H9 (cell line): ENCODE measurements around the gene SLC9A9. TPM values are rescaled to one million over a fixed set of nuclear protein-coding genes. Genes with fewer than 3 reads are reported as not detected.

Experiments used
- DNase-seq: peaks from one replicate; pipeline ENCODE4 v3.0.0-alpha.2; 2017
- H2AFZ ChIP-seq: one replicate; pipeline ENCODE4 v1.6.1; 2013; ENCODE audit warnings: mild to moderate bottlenecking, low read length, control low read depth, moderate library complexity
- H2AK5ac ChIP-seq: 2 replicates; pipeline ENCODE4 v1.6.1; 2013; ENCODE audit warnings: low read length, control low read depth, mixed read lengths; ENCODE audit not compliant: insufficient read length
- H2BK120ac ChIP-seq: one replicate; pipeline ENCODE4 v1.6.1; 2013; ENCODE audit warnings: low read depth, mild to moderate bottlenecking, low read length, control low read depth, inconsistent platforms; ENCODE audit not compliant: poor library complexity, severe bottlenecking
- H2BK12ac ChIP-seq: 2 replicates; pipeline ENCODE4 v1.6.1; 2013; ENCODE audit warnings: low read length, control low read depth, mixed read lengths, low read depth; ENCODE audit not compliant: insufficient read length
- H2BK15ac ChIP-seq: 2 replicates; pipeline ENCODE4 v1.6.1; 2013; ENCODE audit warnings: low read depth, low read length, control low read depth
- H2BK20ac ChIP-seq: one replicate; pipeline ENCODE4 v1.6.1; 2013; ENCODE audit warnings: low read depth, mild to moderate bottlenecking, low read length, control low read depth, inconsistent platforms; ENCODE audit not compliant: poor library complexity, severe bottlenecking
- H2BK5ac ChIP-seq: 2 replicates; pipeline ENCODE4 v1.6.1; 2013; ENCODE audit warnings: low read length, control low read depth, mixed read lengths; ENCODE audit not compliant: insufficient read length
- H3K14ac ChIP-seq: 2 replicates; pipeline ENCODE4 v1.6.1; 2013; ENCODE audit warnings: low read length, control low read depth; ENCODE audit not compliant: insufficient read depth
- H3K18ac ChIP-seq: 2 replicates; pipeline ENCODE4 v1.6.1; 2013; ENCODE audit warnings: low read depth, mild to moderate bottlenecking, mixed read lengths, low read length, control low read depth; ENCODE audit not compliant: insufficient read length
- H3K23ac ChIP-seq: 2 replicates; pipeline ENCODE4 v1.6.1; 2013; ENCODE audit warnings: low read length, control low read depth, mixed read lengths, low read depth; ENCODE audit not compliant: insufficient read length
- H3K23me2 ChIP-seq: 2 replicates; pipeline ENCODE4 v1.6.1; 2013; ENCODE audit warnings: low read depth, mild to moderate bottlenecking, mixed read lengths, low read length, control low read depth; ENCODE audit not compliant: insufficient read length, poor library complexity, severe bottlenecking
- H3K27ac ChIP-seq: 2 replicates; pipeline ENCODE4 v1.5.1; 2013; ENCODE audit warnings: low read length, control low read depth, mixed read lengths, low read depth; ENCODE audit not compliant: insufficient read length
- H3K27me3 ChIP-seq: 2 replicates; pipeline ENCODE4 v1.6.1; 2013; ENCODE audit warnings: low read length, control low read depth, inconsistent platforms; ENCODE audit not compliant: insufficient read depth
- H3K4ac ChIP-seq: 2 replicates; pipeline ENCODE4 v1.6.1; 2013; ENCODE audit warnings: low read depth, mild to moderate bottlenecking, control low read depth, inconsistent platforms, low read length, moderate library complexity
- H3K4me1 ChIP-seq: 2 replicates; pipeline ENCODE4 v1.6.1; 2013; ENCODE audit warnings: low read length, control low read depth, inconsistent platforms; ENCODE audit not compliant: insufficient read depth
- H3K4me2 ChIP-seq: 2 replicates; pipeline ENCODE4 v1.6.1; 2013; ENCODE audit warnings: low read length, control low read depth, mixed read lengths; ENCODE audit not compliant: insufficient read length, insufficient read depth
- H3K56ac ChIP-seq: 2 replicates; pipeline ENCODE4 v1.6.1; 2013; ENCODE audit warnings: low read depth, mild to moderate bottlenecking, mixed read lengths, low read length, control low read depth; ENCODE audit not compliant: insufficient read length
- H3K79me1 ChIP-seq: 2 replicates; pipeline ENCODE4 v1.6.1; 2013; ENCODE audit warnings: low read depth, mild to moderate bottlenecking, moderate library complexity, low read length, control low read depth, inconsistent platforms; ENCODE audit not compliant: insufficient read depth, poor library complexity, severe bottlenecking
- H3K79me2 ChIP-seq: 2 replicates; pipeline ENCODE4 v1.6.1; 2013; ENCODE audit warnings: low read length, control low read depth, inconsistent platforms; ENCODE audit not compliant: insufficient read depth
- H3K9ac ChIP-seq: 2 replicates; pipeline ENCODE4 v1.6.1; 2013; ENCODE audit warnings: low read length, control low read depth, mixed read lengths; ENCODE audit not compliant: insufficient read length; ENCODE audit errors: extremely low read depth
- H3K9me3 ChIP-seq: one replicate; pipeline ENCODE4 v1.6.1; 2013; ENCODE audit warnings: low read depth, low read length, inconsistent platforms; ENCODE audit not compliant: control insufficient read depth
- H3T11ph ChIP-seq: one replicate; pipeline ENCODE4 v1.6.1; 2013; ENCODE audit warnings: mild to moderate bottlenecking, low read length, control low read depth, inconsistent platforms
- H4K20me1 ChIP-seq: one replicate; pipeline ENCODE4 v1.6.1; 2013; ENCODE audit not compliant: control insufficient read depth, insufficient read length, insufficient read depth
- H4K5ac ChIP-seq: 2 replicates; pipeline ENCODE4 v1.6.1; 2013; ENCODE audit warnings: low read depth, mild to moderate bottlenecking, mixed read lengths, low read length, control low read depth; ENCODE audit not compliant: insufficient read length
- H4K8ac ChIP-seq: replicated peaks from 2 replicates; pipeline ENCODE4 v1.6.1; 2013; ENCODE audit warnings: low read length, control low read depth, mixed read lengths, low read depth; ENCODE audit not compliant: insufficient read length
- H4K91ac ChIP-seq: 2 replicates; pipeline ENCODE4 v1.6.1; 2013; ENCODE audit warnings: low read depth, mild to moderate bottlenecking, moderate library complexity, mixed read lengths, low read length, control low read depth; ENCODE audit not compliant: insufficient read length
- H3K27ac Mint-ChIP-seq, 3 experiments: 2 replicates in 2 of 3; 3 replicates in 1 of 3; pipeline ENCODE4 v1.8.0; 2020 to 2021; ENCODE audit warnings: mixed read lengths in 3 of 3, mild to moderate bottlenecking in 1 of 3, moderate library complexity in 1 of 3
- H3K27me3 Mint-ChIP-seq: 2 replicates; pipeline ENCODE4 v1.8.0; 2021; ENCODE audit warnings: low read depth, mild to moderate bottlenecking, moderate library complexity, mixed read lengths
- H3K36me3 Mint-ChIP-seq, 3 experiments: 2 replicates in 2 of 3; 3 replicates in 1 of 3; pipeline ENCODE4 v1.8.0; 2020 to 2021; ENCODE audit warnings: low read depth in 3 of 3, mixed read lengths in 3 of 3; ENCODE audit not compliant: insufficient read depth in 1 of 3
- H3K4me1 Mint-ChIP-seq, 2 experiments: 2 replicates each; pipeline ENCODE4 v1.8.0; 2020; ENCODE audit warnings: mixed read lengths in 2 of 2
- H3K4me3 Mint-ChIP-seq, 2 experiments: 2 replicates in 1 of 2; 3 replicates in 1 of 2; pipeline ENCODE4 v1.8.0; 2020 to 2021; ENCODE audit warnings: mild to moderate bottlenecking in 2 of 2, mixed read lengths in 2 of 2, moderate library complexity in 1 of 2
- H3K9me3 Mint-ChIP-seq, 2 experiments: 2 replicates in 1 of 2; 3 replicates in 1 of 2; pipeline ENCODE4 v1.8.0; 2020; ENCODE audit warnings: mild to moderate bottlenecking in 2 of 2, mixed read lengths in 2 of 2, moderate library complexity in 1 of 2
- CTCF ChIP-seq: fragments of 200-600 bp; sonication (generic); conservative IDR thresholded peaks from 3 replicates; pipeline ENCODE4 v1.8.0; 2021; ENCODE audit warnings: antibody characterized with exemption, mild to moderate bottlenecking
- WGBS: extraction: QIAGEN DNeasy Blood & Tissue Kit; methylation state at CpG from one replicate; pipeline ENCODE4 v1.1.7; 2013; ENCODE audit warnings: missing lambda C conversion rate, low lambda C conversion rate, mixed read lengths; ENCODE audit not compliant: insufficient read length; ENCODE audit errors: extremely low coverage; 5-methylcytosine and 5-hydroxymethylcytosine counted together
- total RNA-seq: library from RNA; stranded (reverse); gene quantifications from 2 replicates; pipeline ENCODE4 v1.2.1, GENCODE V29; 2021

SLC9A9 gene
- total RNA-seq, 1 experiment from 2014 or later = 0.35 TPM

- no peak overlapping the region for H2BK120ac ChIP-seq
- no peaks in the 10 kb centered on the region for H3K36me3 Mint-ChIP-seq
- WGBS = no CpG with 5 or more reads among the region's 1 CpG
- H3K9me3 ChIP-seq = no peaks in the 10 kb centered on the region
- H3K9me3 Mint-ChIP-seq = no peaks in the 10 kb centered on the region; a peak in 1 of 5 replicates
- H3K27me3 ChIP-seq = no peaks in the 10 kb centered on the region
- no peak overlapping the region for H3K23ac ChIP-seq
- H3K23me2 ChIP-seq = no peaks in the 10 kb centered on the region
- no peak overlapping the region for H3T11ph ChIP-seq
- peaks cover 2% of the 10 kb centered on the region; the same call in 1 of the 2 replicates for H3K27me3 Mint-ChIP-seq
- no peaks in the 10 kb centered on the region for H3K4me1 ChIP-seq
- no peak overlapping the region for H3K9ac ChIP-seq
- H4K5ac ChIP-seq = no peak overlapping the region
- no peak overlapping the region for H4K8ac ChIP-seq
- no peak overlapping the region for H3K4me2 ChIP-seq
- H3K14ac ChIP-seq = no peak overlapping the region
- H2AFZ ChIP-seq = no peak overlapping the region
- H2AK5ac ChIP-seq = no peak overlapping the region
- no peak overlapping the region for H3K27ac ChIP-seq
- DNase-seq = no peak
- H3K27ac Mint-ChIP-seq = peak overlapping the region in 1 of 3 experiments; percentile 32; a peak in 1 of 7 replicates
- no peaks in the 10 kb centered on the region for H3K4me1 Mint-ChIP-seq
- no peak overlapping the region for H2BK5ac ChIP-seq
- H4K91ac ChIP-seq = no peak overlapping the region
- H3K79me2 ChIP-seq = no peaks in the 10 kb centered on the region
- no peak overlapping the region; a peak in 1 of 5 replicates for H3K4me3 Mint-ChIP-seq
- H3K56ac ChIP-seq = no peak overlapping the region
- TF ChIP-seq CTCF = no peak
- H3K18ac ChIP-seq = no peak overlapping the region
- H3K79me1 ChIP-seq = no peaks in the 10 kb centered on the region
- H2BK12ac ChIP-seq = no peak overlapping the region
- no peak overlapping the region for H2BK20ac ChIP-seq
- H2BK15ac ChIP-seq = no peak overlapping the region
- H3K4ac ChIP-seq = no peak overlapping the region
- no peaks in the 10 kb centered on the region for H4K20me1 ChIP-seq
Observed at GRCh38 chr3:143441516-143442171, 406.6 kb downstream of the SLC9A9 start.
